Measurements from ENCODE around the gene JMJD1C.

JMJD1C gene

GRCh38 chr10:63465293-63466143 lies at the start of gene JMJD1C (continued):
- no peak for TF ChIP-seq BCL6B (tag by site-specific recombination; IDR thresholded peaks at IDR 0.05)
- peak; percentile 86 for TF ChIP-seq IKZF3 (tag by site-specific recombination; IDR thresholded peaks at IDR 0.05)
- no peak for TF ChIP-seq ZNF292 (tag by site-specific recombination; IDR thresholded peaks at IDR 0.05; ENCODE audit: borderline replicate concordance, low read depth)
- no peak for TF ChIP-seq ZNF518A (tag by site-specific recombination; conservative IDR thresholded peaks at IDR 0.05; ENCODE audit: low read depth)
- peak; percentile 67 for TF ChIP-seq ZNF37A (tag by site-specific recombination; IDR thresholded peaks at IDR 0.05)
- TF ChIP-seq ZNF398 (tag by site-specific recombination; IDR thresholded peaks at IDR 0.05), result peak; percentile 51
- TF ChIP-seq ZNF155 (tag by site-specific recombination; IDR thresholded peaks at IDR 0.05), result no peak
- 0 out of 2 replicates have a peak, but pooled peaks have one; percentile 85 for TF ChIP-seq ZNF501 (tag by site-specific recombination; IDR thresholded peaks at IDR 0.05)
- TF ChIP-seq KLF8 (tag by site-specific recombination; IDR thresholded peaks at IDR 0.05), result peak; percentile 80
- no peak for TF ChIP-seq ZFP3 (tag by site-specific recombination; IDR thresholded peaks at IDR 0.05; ENCODE audit: low read depth)
- TF ChIP-seq ZNF16 (tag by site-specific recombination; IDR thresholded peaks at IDR 0.05; ENCODE audit: low read depth), result no peak
- no peak for TF ChIP-seq ZNF830 (tag by site-specific recombination; IDR thresholded peaks at IDR 0.05; ENCODE audit: low read depth)
- TF ChIP-seq ZNF239 (tag by site-specific recombination; IDR thresholded peaks at IDR 0.05), result 0 out of 2 replicates have a peak, but pooled peaks have one; percentile 9
- 0 out of 2 replicates have a peak, but pooled peaks have one; percentile 35 for TF ChIP-seq ZNF223 (tag by site-specific recombination; IDR thresholded peaks at IDR 0.05)
- no peak for TF ChIP-seq ZSCAN4 (tag by site-specific recombination; IDR thresholded peaks at IDR 0.05)
- no peak for TF ChIP-seq ATF2 (tag by site-specific recombination; IDR thresholded peaks at IDR 0.05; ENCODE audit: low read depth)
- no peak for TF ChIP-seq ZNF514 (tag by site-specific recombination; IDR thresholded peaks at IDR 0.05)
- no peak for TF ChIP-seq ZNF148 (tag by site-specific recombination; IDR thresholded peaks at IDR 0.05; ENCODE audit: borderline replicate concordance)
- TF ChIP-seq ZNF48 (tag by site-specific recombination; IDR thresholded peaks at IDR 0.05), result no peak
- peak; percentile 52; the same call in 1 of the 2 replicates for TF ChIP-seq ZNF549 (tag by site-specific recombination; IDR thresholded peaks at IDR 0.05)
- no peak for TF ChIP-seq ZNF843 (tag by site-specific recombination; IDR thresholded peaks at IDR 0.05)
- no peak for TF ChIP-seq SP7 (tag by site-specific recombination; IDR thresholded peaks at IDR 0.05)
- TF ChIP-seq ZNF658 (tag by site-specific recombination; IDR thresholded peaks at IDR 0.05), result no peak
- peak; percentile 16 for TF ChIP-seq KLF16 (tag by site-specific recombination; IDR thresholded peaks at IDR 0.05)
- TF ChIP-seq ZNF768 (tag by site-specific recombination; IDR thresholded peaks at IDR 0.05), result peak; percentile 67; the same call in 1 of the 2 replicates

Data from HEK293 (cell line).